ENCODE measurements around the gene ARIH2.

Gene ARIH2

DNA sequence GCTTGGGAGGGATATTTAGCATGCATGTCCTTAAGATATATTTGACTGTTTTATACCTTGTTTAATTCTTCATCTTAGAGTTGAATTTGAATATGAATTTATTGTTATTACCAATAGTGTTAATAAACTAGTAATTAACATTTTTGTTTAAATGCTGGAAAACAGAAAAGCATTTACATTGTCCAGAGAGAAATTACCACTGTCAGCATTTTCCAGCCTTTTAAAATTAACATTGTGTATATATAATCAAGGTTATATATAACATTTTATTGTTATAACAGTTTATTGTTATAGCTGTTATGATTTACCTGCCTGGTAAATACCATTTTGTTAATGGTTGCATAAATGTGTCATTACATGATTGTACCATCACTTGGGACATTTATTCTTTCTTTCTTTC is 63.4 kb downstream of the ARIH2 start:
- Histone ChIP-seq H3K9ac (ENCODE audit: low read depth, low read length) (no peak overlapping the region), H3K4me1 (ENCODE audit: control insufficient read depth, insufficient read depth, low read length) (no peaks in the 10 kb centered on the region), H3K27me3 (ENCODE audit: control insufficient read depth, insufficient read depth, low read length) (no peaks in the 10 kb centered on the region), H3K36me3 (ENCODE audit: control insufficient read depth, insufficient read depth, low read length) (peaks cover 38% of the 10 kb centered on the region), H3K4me3 (ENCODE audit: low read depth, low read length) (no peak overlapping the region), H3K9me3 (ENCODE audit: control insufficient read depth, insufficient read depth, low read length) (no peaks in the 10 kb centered on the region)

DNA sequence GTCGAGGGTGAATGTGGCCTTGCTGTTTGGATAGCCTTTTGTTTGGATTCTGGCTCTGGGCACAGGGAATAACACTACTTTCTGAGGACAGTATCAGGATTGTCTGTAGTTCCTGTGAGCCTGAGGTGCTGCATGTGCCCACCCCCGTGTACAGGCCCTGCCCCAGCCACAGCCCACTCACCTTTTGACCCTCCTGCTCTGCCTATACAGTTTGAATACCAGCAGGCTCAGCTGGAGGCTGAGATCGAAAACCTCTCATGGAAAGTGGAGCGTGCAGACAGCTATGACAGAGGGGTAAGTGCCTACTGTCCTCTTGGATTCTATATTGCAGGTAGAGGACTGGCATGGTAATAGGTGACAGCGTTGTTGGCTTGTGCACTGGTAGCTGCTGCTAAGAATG is 64.0 kb downstream of the ARIH2 start:
- H3K36me3 ChIP-seq (ENCODE audit: control insufficient read depth, insufficient read depth, low read length): peaks cover 34% of the 10 kb centered on the region
- no peaks in the 10 kb centered on the region for H3K27me3 ChIP-seq (ENCODE audit: control insufficient read depth, insufficient read depth, low read length)
- H3K9ac ChIP-seq (ENCODE audit: low read depth, low read length): no peak overlapping the region
- H3K4me1 ChIP-seq (ENCODE audit: control insufficient read depth, insufficient read depth, low read length): no peaks in the 10 kb centered on the region
- no peak overlapping the region for H3K4me3 ChIP-seq (ENCODE audit: low read depth, low read length)
- H3K9me3 ChIP-seq (ENCODE audit: control insufficient read depth, insufficient read depth, low read length): no peaks in the 10 kb centered on the region

DNA sequence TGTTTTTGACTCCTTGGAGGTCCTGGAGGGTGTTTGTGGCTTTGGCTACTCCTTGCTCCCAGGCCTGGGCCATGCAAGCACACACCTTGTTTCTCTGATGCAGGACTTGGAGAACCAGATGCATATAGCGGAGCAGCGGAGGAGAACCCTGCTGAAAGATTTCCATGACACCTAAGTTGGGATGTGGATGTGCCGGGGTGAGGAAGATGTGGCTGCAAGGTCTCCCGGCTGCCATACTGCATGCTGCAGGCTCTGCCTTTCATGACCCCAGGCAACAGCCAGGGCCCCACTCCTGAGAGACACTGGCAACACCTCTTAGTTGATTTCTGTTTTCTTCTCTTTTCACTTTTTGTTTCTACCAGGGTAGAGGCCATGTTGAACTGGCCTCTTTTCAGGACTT is 64.5 kb downstream of the ARIH2 start:
- H3K27me3 ChIP-seq (ENCODE audit: control insufficient read depth, insufficient read depth, low read length): no peaks in the 10 kb centered on the region
- H3K36me3 ChIP-seq (ENCODE audit: control insufficient read depth, insufficient read depth, low read length): peaks cover 34% of the 10 kb centered on the region
- H3K9me3 ChIP-seq (ENCODE audit: control insufficient read depth, insufficient read depth, low read length): no peaks in the 10 kb centered on the region
- H3K4me3 ChIP-seq (ENCODE audit: low read depth, low read length): no peak overlapping the region
- H3K9ac ChIP-seq (ENCODE audit: low read depth, low read length): no peak overlapping the region
- H3K4me1 ChIP-seq (ENCODE audit: control insufficient read depth, insufficient read depth, low read length): no peaks in the 10 kb centered on the region

DNA sequence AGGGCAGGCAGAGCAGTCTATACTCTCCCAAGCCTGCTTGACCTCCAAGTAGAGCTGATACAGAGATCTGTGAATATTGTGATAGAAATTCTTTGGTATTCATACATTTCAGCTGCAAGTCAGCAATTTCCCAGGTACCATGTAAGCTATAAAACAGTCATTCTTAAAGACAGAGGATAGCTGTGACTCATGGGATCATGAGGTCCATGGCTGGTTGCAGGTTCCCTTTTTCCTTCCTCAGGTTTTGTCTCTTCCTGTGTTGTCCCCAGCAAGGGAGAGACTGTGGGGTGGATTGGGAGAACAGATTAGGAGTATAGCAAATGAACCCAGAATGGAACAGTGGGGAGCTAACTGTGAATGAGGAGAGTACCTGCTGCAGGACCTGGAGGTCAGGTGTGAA is 66.0 kb downstream of the ARIH2 start:
- Histone ChIP-seq H3K27me3 (ENCODE audit: control insufficient read depth, insufficient read depth, low read length) (no peaks in the 10 kb centered on the region), H3K36me3 (ENCODE audit: control insufficient read depth, insufficient read depth, low read length) (peaks cover 27% of the 10 kb centered on the region), H3K4me3 (ENCODE audit: low read depth, low read length) (no peak overlapping the region), H3K9ac (ENCODE audit: low read depth, low read length) (no peak overlapping the region), H3K9me3 (ENCODE audit: control insufficient read depth, insufficient read depth, low read length) (no peaks in the 10 kb centered on the region), H3K4me1 (ENCODE audit: control insufficient read depth, insufficient read depth, low read length) (peaks cover 3% of the 10 kb centered on the region)

DNA sequence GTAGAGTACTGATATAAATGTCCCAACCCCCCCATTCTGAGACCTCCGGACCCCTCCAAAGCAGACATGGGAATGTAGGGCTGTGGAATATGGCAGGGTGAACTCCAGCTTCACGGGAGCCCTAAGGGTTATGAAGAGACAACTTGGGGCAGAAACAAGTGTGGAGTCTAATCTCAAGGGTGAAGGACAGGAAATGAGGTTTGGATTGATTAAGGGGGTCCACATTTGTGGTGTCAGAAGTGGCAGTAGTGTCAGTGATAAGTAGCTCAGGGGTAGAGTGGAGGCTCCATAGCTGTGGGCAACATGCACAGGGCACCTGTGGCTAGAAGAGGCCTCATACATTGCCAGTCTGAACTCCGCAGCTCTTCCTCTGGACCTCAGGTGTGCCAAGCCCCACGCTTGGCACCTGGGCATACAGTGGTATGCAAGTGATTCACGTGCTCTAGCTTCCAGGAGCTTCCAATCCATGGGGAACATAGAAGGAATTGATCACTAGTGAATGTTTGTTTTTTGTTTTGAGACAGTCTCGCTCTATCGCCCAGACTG is 67.3 kb downstream of the ARIH2 start:
- Histone ChIP-seq H3K4me3 (ENCODE audit: low read depth, low read length) (no peak overlapping the region), H3K27me3 (ENCODE audit: control insufficient read depth, insufficient read depth, low read length) (no peaks in the 10 kb centered on the region), H3K9ac (ENCODE audit: low read depth, low read length) (no peak overlapping the region), H3K36me3 (ENCODE audit: control insufficient read depth, insufficient read depth, low read length) (peaks cover 18% of the 10 kb centered on the region), H3K9me3 (ENCODE audit: control insufficient read depth, insufficient read depth, low read length) (no peaks in the 10 kb centered on the region), H3K4me1 (ENCODE audit: control insufficient read depth, insufficient read depth, low read length) (peaks cover 4% of the 10 kb centered on the region)

DNA sequence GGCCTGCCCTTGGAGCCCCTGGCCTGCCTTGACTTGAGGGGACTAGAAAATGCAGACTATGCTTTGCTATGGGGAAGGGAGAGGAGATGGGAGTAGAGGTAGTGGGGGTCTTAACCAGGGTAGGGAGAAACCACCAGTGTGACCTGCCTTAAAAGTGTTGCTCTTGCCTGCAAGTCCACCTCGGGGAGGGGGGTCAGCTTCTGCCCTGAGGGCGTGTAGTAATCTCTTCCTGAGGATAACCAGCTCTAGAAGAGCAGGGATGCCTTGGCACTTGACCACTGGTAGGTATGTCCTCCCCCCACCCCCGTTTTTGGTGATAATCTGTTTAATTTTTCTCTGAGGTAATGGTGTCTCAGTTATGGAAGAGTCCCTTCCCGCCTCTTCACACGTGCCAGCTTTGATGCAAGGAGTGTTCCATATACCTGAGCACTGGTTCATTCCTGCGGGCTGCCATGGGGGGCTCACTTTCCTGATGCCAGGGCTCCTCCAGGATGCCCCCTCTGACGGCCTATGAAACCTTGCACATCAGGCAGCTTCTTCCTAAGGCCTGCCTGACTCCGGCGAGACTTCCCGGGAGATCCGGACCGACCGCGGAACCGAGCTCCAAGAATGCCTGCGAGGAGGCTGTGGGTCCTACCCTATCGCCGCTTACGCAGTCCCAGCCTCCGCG is 70.6 kb downstream of the ARIH2 start:
- Histone ChIP-seq H3K36me3 (ENCODE audit: control insufficient read depth, insufficient read depth, low read length) (peaks cover 4% of the 10 kb centered on the region), H3K4me1 (ENCODE audit: control insufficient read depth, insufficient read depth, low read length) (peaks cover 10% of the 10 kb centered on the region), H3K27me3 (ENCODE audit: control insufficient read depth, insufficient read depth, low read length) (no peaks in the 10 kb centered on the region), H3K9ac (ENCODE audit: low read depth, low read length) (peak overlapping the region; percentile 97), H3K4me3 (ENCODE audit: low read depth, low read length) (peak overlapping the region; percentile 95), H3K9me3 (ENCODE audit: control insufficient read depth, insufficient read depth, low read length) (no peaks in the 10 kb centered on the region)

DNA sequence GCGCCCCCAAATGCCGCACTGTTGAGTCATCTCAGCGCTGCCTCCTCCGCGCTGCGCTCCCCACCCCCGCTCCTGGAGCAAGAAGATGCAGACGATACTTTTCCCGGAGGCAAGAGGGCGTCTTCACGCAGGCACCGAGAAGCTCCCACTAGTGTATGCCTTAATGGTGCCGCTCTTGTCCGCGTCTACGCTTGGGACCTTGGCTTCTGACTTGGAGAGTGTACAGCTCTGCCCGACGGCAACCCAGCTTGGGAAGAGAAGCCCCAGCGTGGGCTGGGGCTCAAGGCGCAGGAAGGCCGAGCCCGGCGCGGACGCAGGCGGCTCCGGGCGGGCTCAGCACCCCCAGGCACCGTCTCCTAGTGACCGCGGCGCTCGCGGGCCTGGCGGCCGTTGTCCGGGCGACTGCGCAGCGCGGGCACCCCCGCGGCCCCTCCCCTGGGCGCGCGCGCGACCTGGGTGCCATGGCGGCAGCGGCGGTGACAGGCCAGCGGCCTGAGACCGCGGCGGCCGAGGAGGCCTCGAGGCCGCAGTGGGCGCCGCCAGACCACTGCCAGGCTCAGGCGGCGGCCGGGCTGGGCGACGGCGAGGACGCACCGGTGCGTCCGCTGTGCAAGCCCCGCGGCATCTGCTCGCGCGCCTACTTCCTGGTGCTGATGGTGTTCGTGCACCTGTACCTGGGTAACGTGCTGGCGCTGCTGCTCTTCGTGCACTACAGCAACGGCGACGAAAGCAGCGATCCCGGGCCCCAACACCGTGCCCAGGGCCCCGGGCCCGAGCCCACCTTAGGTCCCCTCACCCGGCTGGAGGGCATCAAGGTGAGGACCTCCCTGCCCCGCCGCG is 71.4 kb downstream of the ARIH2 start, which contains the start of gene P4HTM:
Gene P4HTM, plus strand, starts transcription at position 446 of the 840 bp plus-strand sequence. Its CDS starts 16 bp downstream, at position 462.
- no peaks in the 10 kb centered on the region for H3K9me3 ChIP-seq (ENCODE audit: control insufficient read depth, insufficient read depth, low read length)
- H3K9ac ChIP-seq (ENCODE audit: low read depth, low read length): peak within 1 kb of the TSS; percentile 97
- H3K27me3 ChIP-seq (ENCODE audit: control insufficient read depth, insufficient read depth, low read length): no peaks in the 10 kb centered on the region
- H3K36me3 ChIP-seq (ENCODE audit: control insufficient read depth, insufficient read depth, low read length): peaks cover 4% of the 10 kb centered on the region
- H3K4me3 ChIP-seq (ENCODE audit: low read depth, low read length): peak within 1 kb of the TSS; percentile 95
- H3K4me1 ChIP-seq (ENCODE audit: control insufficient read depth, insufficient read depth, low read length): peaks cover 10% of the 10 kb centered on the region

DNA sequence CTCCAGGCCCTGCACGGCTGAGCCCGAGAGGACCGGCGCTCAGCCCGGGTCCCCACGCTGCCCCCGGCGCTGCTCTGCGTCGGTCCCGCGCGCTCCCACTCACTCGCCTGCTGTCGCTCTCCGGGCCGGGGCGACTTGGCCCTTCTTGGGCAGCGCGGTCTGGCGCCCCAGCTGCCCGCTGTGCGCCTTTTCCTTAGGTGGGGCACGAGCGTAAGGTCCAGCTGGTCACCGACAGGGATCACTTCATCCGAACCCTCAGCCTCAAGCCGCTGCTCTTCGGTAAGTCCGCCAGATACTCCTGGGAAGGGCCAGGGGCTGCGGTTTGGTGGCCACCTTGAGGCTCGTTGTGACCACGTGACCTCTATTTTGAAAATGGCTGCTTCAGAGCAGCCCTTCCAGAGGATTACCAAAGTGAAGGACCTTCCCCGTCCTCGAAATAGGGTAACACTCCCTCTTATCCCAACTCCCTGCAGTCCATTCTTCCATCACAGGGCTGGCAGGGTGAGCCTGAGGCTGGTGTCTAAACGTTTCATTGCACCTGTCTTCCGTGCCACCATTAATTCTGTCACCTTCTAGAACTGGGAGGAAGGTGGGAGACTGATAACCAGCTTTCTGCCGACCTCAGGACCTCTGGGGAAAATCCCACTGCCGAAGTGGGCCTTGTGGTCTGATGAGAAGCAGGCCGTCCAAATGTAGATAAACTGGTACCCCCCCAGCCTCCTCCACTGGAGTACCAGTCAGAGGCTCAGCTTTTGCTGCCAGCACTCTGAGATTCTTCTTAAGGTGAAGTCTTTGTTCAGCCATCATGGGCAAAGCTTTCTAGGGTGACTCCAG is 72.2 kb downstream of the ARIH2 start:
- no peaks in the 10 kb centered on the region for H3K27me3 ChIP-seq (ENCODE audit: control insufficient read depth, insufficient read depth, low read length)
- H3K9ac ChIP-seq (ENCODE audit: low read depth, low read length): peak overlapping the region; percentile 66
- H3K9me3 ChIP-seq (ENCODE audit: control insufficient read depth, insufficient read depth, low read length): no peaks in the 10 kb centered on the region
- peaks cover 10% of the 10 kb centered on the region for H3K4me1 ChIP-seq (ENCODE audit: control insufficient read depth, insufficient read depth, low read length)
- peaks cover 2% of the 10 kb centered on the region for H3K36me3 ChIP-seq (ENCODE audit: control insufficient read depth, insufficient read depth, low read length)
- H3K4me3 ChIP-seq (ENCODE audit: low read depth, low read length): peak overlapping the region; percentile 95

DNA sequence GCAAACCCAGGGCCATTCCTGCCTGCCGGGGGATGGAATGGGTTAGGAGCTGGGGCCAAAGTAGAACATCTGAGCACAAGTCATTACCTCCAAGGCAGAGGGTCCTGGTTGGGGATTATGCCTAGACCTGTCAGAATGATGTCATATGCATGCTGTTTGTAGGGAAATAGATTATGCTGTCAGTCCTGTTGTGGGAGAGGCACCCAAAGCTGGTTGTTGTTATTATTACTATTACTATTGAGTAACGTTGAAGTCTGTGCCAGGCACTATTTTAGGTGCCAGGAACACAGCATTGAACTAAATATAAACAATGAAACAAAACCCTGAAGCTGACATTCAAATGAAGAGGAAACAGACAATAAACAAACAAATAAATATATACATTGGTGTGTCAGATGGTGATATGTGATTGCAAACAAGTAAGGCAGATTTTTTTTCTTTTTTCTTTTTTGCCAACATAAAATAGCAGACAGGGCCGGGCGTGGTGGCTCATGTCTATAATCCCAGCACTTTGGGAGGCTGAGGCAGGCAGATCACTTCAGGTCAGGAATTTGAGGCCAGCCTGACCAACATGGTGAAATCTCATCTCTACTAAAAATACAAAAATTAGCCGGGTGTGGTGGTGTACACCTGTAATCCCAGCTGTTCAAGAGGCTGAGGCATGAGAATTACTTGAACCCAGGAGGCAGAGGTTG is 73.4 kb downstream of the ARIH2 start:
- H3K36me3 ChIP-seq (ENCODE audit: control insufficient read depth, insufficient read depth, low read length): no peaks in the 10 kb centered on the region
- H3K4me3 ChIP-seq (ENCODE audit: low read depth, low read length): no peak overlapping the region
- H3K9me3 ChIP-seq (ENCODE audit: control insufficient read depth, insufficient read depth, low read length): no peaks in the 10 kb centered on the region
- H3K27me3 ChIP-seq (ENCODE audit: control insufficient read depth, insufficient read depth, low read length): no peaks in the 10 kb centered on the region
- H3K9ac ChIP-seq (ENCODE audit: low read depth, low read length): no peak overlapping the region
- H3K4me1 ChIP-seq (ENCODE audit: control insufficient read depth, insufficient read depth, low read length): peaks cover 10% of the 10 kb centered on the region

DNA sequence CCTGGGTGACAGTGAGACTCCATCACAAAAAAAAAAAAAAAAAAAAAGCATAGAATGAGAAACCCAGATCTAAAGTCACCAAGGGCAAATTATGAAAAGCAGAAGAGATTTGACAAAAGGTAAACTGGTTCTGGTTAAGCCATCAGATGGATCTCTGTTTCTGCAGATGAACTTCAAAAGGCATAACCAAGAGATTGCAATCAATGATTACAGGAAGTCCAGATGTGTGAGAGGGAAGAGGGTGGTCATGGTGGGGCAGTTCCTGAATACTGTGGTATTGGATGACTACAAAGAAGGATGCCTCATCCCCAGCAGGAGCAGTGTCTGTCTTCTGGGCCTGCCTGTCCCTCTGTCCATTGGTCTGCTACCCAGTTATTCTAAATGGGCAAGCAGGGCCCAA is 75.2 kb downstream of the ARIH2 start:
- Histone ChIP-seq H3K36me3 (ENCODE audit: control insufficient read depth, insufficient read depth, low read length) (no peaks in the 10 kb centered on the region), H3K9me3 (ENCODE audit: control insufficient read depth, insufficient read depth, low read length) (no peaks in the 10 kb centered on the region), H3K4me1 (ENCODE audit: control insufficient read depth, insufficient read depth, low read length) (peaks cover 10% of the 10 kb centered on the region), H3K9ac (ENCODE audit: low read depth, low read length) (no peak overlapping the region), H3K4me3 (ENCODE audit: low read depth, low read length) (no peak overlapping the region), H3K27me3 (ENCODE audit: control insufficient read depth, insufficient read depth, low read length) (no peaks in the 10 kb centered on the region)

DNA sequence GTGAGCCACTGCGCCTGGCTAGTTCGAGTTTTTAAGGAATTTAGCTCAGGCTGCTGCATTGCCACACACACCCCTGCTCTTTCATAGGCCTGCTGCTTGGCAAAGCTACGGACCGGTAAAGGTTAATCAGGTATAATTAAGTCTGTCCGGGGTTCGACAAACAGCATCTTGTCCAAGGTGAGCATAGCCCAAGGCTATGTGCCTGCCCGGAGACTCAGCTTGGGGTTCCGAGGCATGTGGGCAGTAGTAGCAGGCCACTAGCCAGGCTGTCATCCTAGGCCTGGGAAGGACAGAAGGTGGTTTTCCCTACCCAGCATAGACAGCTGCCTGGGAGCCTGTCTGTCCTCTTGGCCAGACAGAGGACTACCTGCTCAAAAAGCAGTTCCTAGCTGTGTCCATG is 78.0 kb downstream of the ARIH2 start:
- Histone ChIP-seq H3K27me3 (ENCODE audit: control insufficient read depth, insufficient read depth, low read length) (no peaks in the 10 kb centered on the region), H3K9me3 (ENCODE audit: control insufficient read depth, insufficient read depth, low read length) (no peaks in the 10 kb centered on the region), H3K9ac (ENCODE audit: low read depth, low read length) (no peak overlapping the region), H3K4me1 (ENCODE audit: control insufficient read depth, insufficient read depth, low read length) (peaks cover 11% of the 10 kb centered on the region), H3K36me3 (ENCODE audit: control insufficient read depth, insufficient read depth, low read length) (no peaks in the 10 kb centered on the region), H3K4me3 (ENCODE audit: low read depth, low read length) (no peak overlapping the region)

All from iPS-15b (cell line).